Endothelial cell of umbilical vein (primary cell): ENCODE data around the gene ZNF778. TPM values are rescaled to one million over a fixed set of nuclear protein-coding genes. Genes with fewer than 3 reads are reported as not detected.
A peak's percentile ranks its signal among the peaks of the same experiment; 100 is the strongest.
"Not testable (repeated sequence)": the region's sequence is repeated elsewhere in the genome, so short reads cannot be mapped to it uniquely, and the experiment has no call there.

Experiments used
- BruUV-seq: library from RNA; stranded (reverse); fragments of 400-500 nt; replicated peaks from 2 replicates; lab custom pipeline; 2021; lab: Mats Ljungman, UMichigan
- CTCF ChIA-PET: fragments of 300-600, 350-600 bp; sonication (Branson Sonifier 250); formaldehyde crosslinking; loops from one replicate; lab custom pipeline; 2021; ENCODE audit warnings: antibody characterized with exemption, inconsistent platforms; lab: Charles Lee
- POLR2A ChIA-PET: fragments of 300-600, 350-600 bp; sonication (Branson Sonifier 250); formaldehyde crosslinking; loops from one replicate; lab custom pipeline; 2021; ENCODE audit warnings: antibody characterized with exemption, inconsistent platforms; lab: Charles Lee
- DNase-seq: peaks from one replicate; pipeline ENCODE4 v3.0.0-alpha.2; 2011; ENCODE audit warnings: low read depth, low spot score
- FAIRE-seq: peaks from 2 replicates; lab custom pipeline; 2011; peaks lifted over from hg19 to GRCh38; lab: Jason Lieb, UNC
- H2AFZ ChIP-seq: 2 replicates; pipeline ENCODE4 v1.6.0; 2012; ENCODE audit warnings: low read depth, low read length, control low read depth, inconsistent platforms
- H3K27ac ChIP-seq: 2 replicates; pipeline ENCODE4 v1.5.1; 2011; ENCODE audit warnings: low read depth, mild to moderate bottlenecking, control low read depth, low read length, moderate library complexity; ENCODE audit not compliant: insufficient read depth
- H3K27me3 ChIP-seq, 2 experiments: 2 replicates each; pipeline versions ENCODE4 v1.6.0 to v1.6.1; 2011; ENCODE audit warnings: low read length in 2 of 2, mixed read lengths in 1 of 2; ENCODE audit not compliant: control insufficient read depth in 2 of 2, insufficient read depth in 2 of 2
- H3K36me3 ChIP-seq, 2 experiments: 2 replicates in 1 of 2; 3 replicates in 1 of 2; pipeline ENCODE4 v1.5.1; 2011; ENCODE audit warnings: low read length in 2 of 2, mild to moderate bottlenecking in 1 of 2, moderate library complexity in 1 of 2; ENCODE audit not compliant: control insufficient read depth in 2 of 2, insufficient read depth in 2 of 2; ENCODE audit errors: extremely low read depth in 1 of 2
- H3K4me1 ChIP-seq: 3 replicates; pipeline ENCODE4 v1.5.1; 2011; ENCODE audit warnings: mild to moderate bottlenecking, low read length; ENCODE audit not compliant: control insufficient read depth, insufficient read depth; ENCODE audit errors: extremely low read depth
- H3K4me2 ChIP-seq: 2 replicates; pipeline ENCODE4 v1.6.1; 2011; ENCODE audit warnings: low read length, control low read depth, mixed read lengths; ENCODE audit not compliant: insufficient read depth
- H3K4me3 ChIP-seq, 3 experiments: fragments of 200-600 bp in 1 of 3; sonication (generic), shearing (Covaris generic) in 1 of 3; replicated peaks in 1 of 3; 2 replicates each; pipeline ENCODE4 v1.5.1; 2011 to 2016; ENCODE audit warnings: control low read depth in 3 of 3, low read length in 3 of 3, mild to moderate bottlenecking in 2 of 3, inconsistent platforms in 1 of 3, low read depth in 1 of 3, moderate library complexity in 1 of 3; ENCODE audit not compliant: insufficient read depth in 1 of 3
- H3K79me2 ChIP-seq: 2 replicates; pipeline ENCODE4 v1.6.0; 2012; ENCODE audit warnings: low read length, inconsistent platforms; ENCODE audit not compliant: control insufficient read depth, insufficient read depth
- H3K9ac ChIP-seq: replicated peaks from 2 replicates; pipeline ENCODE3; 2011; ENCODE audit warnings: low read length, control low read depth; ENCODE audit not compliant: insufficient read depth; ENCODE audit errors: extremely low read depth
- H3K9me1 ChIP-seq: replicated peaks from 3 replicates; pipeline ENCODE4 v1.6.0; 2011; ENCODE audit warnings: mild to moderate bottlenecking, low read length; ENCODE audit not compliant: control insufficient read depth, insufficient read depth; ENCODE audit errors: extremely low read depth
- H3K9me3 ChIP-seq: replicated peaks from 2 replicates; pipeline ENCODE4 v1.5.1; 2012; ENCODE audit warnings: low read length, inconsistent platforms; ENCODE audit not compliant: control insufficient read depth, insufficient read depth
- H4K20me1 ChIP-seq: replicated peaks from 2 replicates; pipeline ENCODE3; 2011; ENCODE audit warnings: mild to moderate bottlenecking, low read length; ENCODE audit not compliant: control insufficient read depth, insufficient read depth; ENCODE audit errors: extremely low read depth
- EZH2 ChIP-seq: IDR thresholded peaks from 2 replicates; pipeline ENCODE4 v1.6.1; 2012; ENCODE audit warnings: borderline replicate concordance, low read depth, mild to moderate bottlenecking, moderate library complexity, low read length, inconsistent platforms; ENCODE audit not compliant: severe bottlenecking
- GATA2 ChIP-seq: IDR thresholded peaks from 2 replicates; pipeline ENCODE4 v1.7.0; 2011; ENCODE audit warnings: low read depth, mild to moderate bottlenecking, moderate library complexity, mixed read lengths, low read length; ENCODE audit not compliant: insufficient read length, insufficient read depth
- JUN ChIP-seq: IDR thresholded peaks from 2 replicates; pipeline ENCODE4 v1.6.1; 2011; ENCODE audit warnings: borderline replicate concordance, low read depth; ENCODE audit not compliant: insufficient read length, insufficient read depth
- MYC ChIP-seq: IDR thresholded peaks from one replicate; pipeline ENCODE4 v1.6.1; 2011; ENCODE audit warnings: mild to moderate bottlenecking, low read depth, low read length
- POLR2A ChIP-seq: IDR thresholded peaks from 2 replicates; pipeline ENCODE4 v1.6.1; 2012; ENCODE audit warnings: low read depth, mild to moderate bottlenecking, control low read depth, low read length
- POLR2AphosphoS5 ChIP-seq: IDR thresholded peaks from 2 replicates; pipeline ENCODE4 v1.6.1; 2012; ENCODE audit warnings: low read depth, mild to moderate bottlenecking, control low read depth, low read length, moderate library complexity; ENCODE audit not compliant: insufficient read depth
- dilution Hi-C: fragments of 300-500 bp; cut with MboI; formaldehyde crosslinking; loops from one replicate; pipeline ENCODE4 v1.15.0; 2019; ENCODE audit warnings: low sequenced_read_pairs; ENCODE audit not compliant: extremely low pct_ligation_motif_present
- intact Hi-C: fragments of 100-400 bp; cut with micrococcal nuclease; formaldehyde crosslinking; loops from one replicate; pipeline ENCODE4 v1.10.0; 2022
- polyA plus RNA-seq, 4 experiments: library from polyadenylated mRNA; depleted of rRNA in 3 of 4; stranded (reverse) in 3 of 4; unstranded in 1 of 4; fragments of >200 nt; gene quantifications; 2 replicates each; pipeline versions ENCODE4 v1.2.1 to v1.2.3, GENCODE V29; 2011 to 2012; ENCODE audit warnings: missing spikeins in 1 of 4
- total RNA-seq: library from RNA; stranded (reverse); gene quantifications from 2 replicates; pipeline ENCODE4 v1.2.3, GENCODE V29; 2021
- TF ChIP-seq, protein P1 (sequence below), 2 donors: IDR thresholded peaks; 1 replicate in 1 of 2; 2 replicates in 1 of 2; pipeline ENCODE4 v1.5.1; 2011; ENCODE audit warnings: low read length in 2 of 2, mild to moderate bottlenecking in 2 of 2, moderate library complexity in 2 of 2, control low read depth in 1 of 2, inconsistent platforms in 1 of 2, low read depth in 1 of 2; ENCODE audit not compliant: insufficient read depth in 1 of 2; ENCODE audit errors: extremely low read depth in 1 of 2

ZNF778 gene
- total and polyA plus RNA-seq, 2 donors (not counting 3 experiments of a cell fraction or from before 2014, with no cell fraction given): 3.8 to 10.9 TPM

DNA sequence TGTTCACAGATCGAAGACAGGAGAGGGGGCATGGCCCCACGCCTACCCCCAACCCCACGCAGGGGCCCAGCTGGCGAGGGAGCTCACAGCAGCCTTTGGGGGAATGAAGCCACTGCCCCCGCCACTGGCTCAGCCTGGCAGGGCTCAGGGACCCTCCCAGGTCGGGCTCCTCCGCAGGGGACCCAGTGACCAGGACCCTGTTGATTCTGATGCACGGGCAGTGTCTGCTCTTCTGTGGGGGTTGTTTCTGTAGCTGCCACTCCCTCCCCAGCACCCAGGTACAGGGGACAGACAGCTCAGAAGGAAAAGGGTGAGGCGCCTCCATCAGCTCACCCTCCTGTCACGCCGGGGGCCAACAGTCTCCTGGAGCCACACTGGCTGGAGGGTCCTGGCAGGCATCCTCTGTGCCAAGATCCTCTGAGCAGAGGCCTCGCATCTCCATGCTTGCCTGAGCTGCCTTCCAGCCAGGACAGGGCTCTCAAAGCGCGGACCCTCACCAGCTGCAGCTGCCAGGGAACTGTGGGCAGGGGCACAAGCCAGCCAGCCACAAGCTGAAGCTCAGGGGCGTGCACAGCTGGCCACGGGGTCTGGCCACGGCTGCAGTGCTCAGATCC lies 49.1 kb downstream of the ZNF778 start:
- H3K36me3 ChIP-seq: peaks cover 9 to 34% of the 10 kb centered on the region in 2 experiments
- BruUV-seq: no TSS peak

DNA sequence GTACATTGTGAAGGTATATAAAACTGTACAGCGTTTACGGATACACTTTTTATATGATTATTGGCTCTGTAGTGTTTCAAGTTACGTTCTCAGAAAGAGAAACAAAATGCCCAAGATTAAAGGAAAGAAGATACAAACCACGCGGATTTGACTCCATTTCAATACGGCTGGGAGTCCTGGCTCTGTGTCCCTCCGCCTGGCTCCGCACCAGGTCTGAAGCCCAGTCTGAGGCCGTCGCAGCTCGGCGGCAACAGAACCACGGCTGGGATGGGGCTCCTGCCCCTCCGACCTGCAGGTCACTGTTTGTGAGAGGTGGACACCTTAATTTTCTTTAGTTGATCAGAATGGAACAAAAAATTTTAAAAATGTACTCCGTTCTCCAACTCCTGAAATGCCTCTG lies 50.2 kb downstream of the ZNF778 start:
- CTCF ChIA-PET: interaction anchor here (0.6 to 0.9 kb wide), 3 partner anchors 10 to 63 kb away, joined by 3 read pairs; no protein-coding TSS in a partner anchor
- H3K4me2 ChIP-seq, H3K27me3 ChIP-seq, POLR2A ChIA-PET, H4K20me1 ChIP-seq, H3K27ac ChIP-seq, FAIRE-seq, H3K9me3 ChIP-seq, H3K9me1 ChIP-seq, H3K79me2 ChIP-seq, intact Hi-C loops, H3K4me3 ChIP-seq, H3K4me1 ChIP-seq, H2AFZ ChIP-seq, DNase-seq, H3K9ac ChIP-seq, dilution Hi-C loops: not testable (repeated sequence)
- TSS peak; percentile 86 for BruUV-seq
- peaks cover 10 to 34% of the 10 kb centered on the region in 2 experiments for H3K36me3 ChIP-seq

More for the DNA sequence above, 49.1 kb downstream of the ZNF778 start:
- TF ChIP-seq POLR2A (no peak), JUN (no peak), EZH2 (no peak), MYC (no peak), POLR2AphosphoS5 (no peak), GATA2 (no peak)
- TF ChIP-seq, protein P1, sequence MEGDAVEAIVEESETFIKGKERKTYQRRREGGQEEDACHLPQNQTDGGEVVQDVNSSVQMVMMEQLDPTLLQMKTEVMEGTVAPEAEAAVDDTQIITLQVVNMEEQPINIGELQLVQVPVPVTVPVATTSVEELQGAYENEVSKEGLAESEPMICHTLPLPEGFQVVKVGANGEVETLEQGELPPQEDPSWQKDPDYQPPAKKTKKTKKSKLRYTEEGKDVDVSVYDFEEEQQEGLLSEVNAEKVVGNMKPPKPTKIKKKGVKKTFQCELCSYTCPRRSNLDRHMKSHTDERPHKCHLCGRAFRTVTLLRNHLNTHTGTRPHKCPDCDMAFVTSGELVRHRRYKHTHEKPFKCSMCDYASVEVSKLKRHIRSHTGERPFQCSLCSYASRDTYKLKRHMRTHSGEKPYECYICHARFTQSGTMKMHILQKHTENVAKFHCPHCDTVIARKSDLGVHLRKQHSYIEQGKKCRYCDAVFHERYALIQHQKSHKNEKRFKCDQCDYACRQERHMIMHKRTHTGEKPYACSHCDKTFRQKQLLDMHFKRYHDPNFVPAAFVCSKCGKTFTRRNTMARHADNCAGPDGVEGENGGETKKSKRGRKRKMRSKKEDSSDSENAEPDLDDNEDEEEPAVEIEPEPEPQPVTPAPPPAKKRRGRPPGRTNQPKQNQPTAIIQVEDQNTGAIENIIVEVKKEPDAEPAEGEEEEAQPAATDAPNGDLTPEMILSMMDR (IDR thresholded peaks at IDR 0.05; ENCODE audit: extremely low read depth in 1 of 2, insufficient read depth in 1 of 2, low read depth in 1 of 2, low read length in 2 of 2): no peak
- no peak overlapping the region for H3K4me3 ChIP-seq
- no peaks in the 10 kb centered on the region for H4K20me1 ChIP-seq
- no peak for FAIRE-seq
- H3K27me3 ChIP-seq: no peaks in the 10 kb centered on the region
- no peak overlapping the region for H2AFZ ChIP-seq
- intact Hi-C loops: no loop called here
- DNase-seq: no peak
- no peak overlapping the region for H3K27ac ChIP-seq
- no peak overlapping the region for H3K4me2 ChIP-seq
- no peaks in the 10 kb centered on the region for H3K9me1 ChIP-seq
- H3K9ac ChIP-seq: no peak overlapping the region
- ChIA-PET CTCF (interaction anchor here (0.6 to 1.3 kb wide), 4 partner anchors 9 to 62 kb away, joined by 3 to 4 read pairs (median 3); no protein-coding TSS in a partner anchor), POLR2A (no interaction called here)
- H3K79me2 ChIP-seq: peaks cover 2% of the 10 kb centered on the region
- H3K4me1 ChIP-seq: no peaks in the 10 kb centered on the region
- dilution Hi-C loops: no loop called here
- no peaks in the 10 kb centered on the region for H3K9me3 ChIP-seq
